Lower leg skin (tissue), 3 donors: ENCODE results near the gene BLOC1S5.

Experiments
- POLR2A ChIP-seq, 2 donors: fragments of 450-650 bp; IDR thresholded peaks; one replicate each; pipeline ENCODE4 v1.6.1; 2016 to 2017; ENCODE audit warnings: antibody characterized with exemption in 2 of 2, mild to moderate bottlenecking in 1 of 2, moderate library complexity in 1 of 2
- TF ChIP-seq, protein P1 (sequence below), 3 donors: fragments of 450-650 bp; IDR thresholded peaks; one replicate each; pipeline ENCODE4 v1.5.1; 2016; ENCODE audit warnings: antibody characterized with exemption in 3 of 3, mild to moderate bottlenecking in 3 of 3, moderate library complexity in 2 of 3

GRCh38 chr6:8086755-8087306 lies 22.6 kb upstream of the BLOC1S5 start:
- TF ChIP-seq, protein P1, sequence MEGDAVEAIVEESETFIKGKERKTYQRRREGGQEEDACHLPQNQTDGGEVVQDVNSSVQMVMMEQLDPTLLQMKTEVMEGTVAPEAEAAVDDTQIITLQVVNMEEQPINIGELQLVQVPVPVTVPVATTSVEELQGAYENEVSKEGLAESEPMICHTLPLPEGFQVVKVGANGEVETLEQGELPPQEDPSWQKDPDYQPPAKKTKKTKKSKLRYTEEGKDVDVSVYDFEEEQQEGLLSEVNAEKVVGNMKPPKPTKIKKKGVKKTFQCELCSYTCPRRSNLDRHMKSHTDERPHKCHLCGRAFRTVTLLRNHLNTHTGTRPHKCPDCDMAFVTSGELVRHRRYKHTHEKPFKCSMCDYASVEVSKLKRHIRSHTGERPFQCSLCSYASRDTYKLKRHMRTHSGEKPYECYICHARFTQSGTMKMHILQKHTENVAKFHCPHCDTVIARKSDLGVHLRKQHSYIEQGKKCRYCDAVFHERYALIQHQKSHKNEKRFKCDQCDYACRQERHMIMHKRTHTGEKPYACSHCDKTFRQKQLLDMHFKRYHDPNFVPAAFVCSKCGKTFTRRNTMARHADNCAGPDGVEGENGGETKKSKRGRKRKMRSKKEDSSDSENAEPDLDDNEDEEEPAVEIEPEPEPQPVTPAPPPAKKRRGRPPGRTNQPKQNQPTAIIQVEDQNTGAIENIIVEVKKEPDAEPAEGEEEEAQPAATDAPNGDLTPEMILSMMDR (IDR thresholded peaks at IDR 0.05): no peak
- no peak for TF ChIP-seq POLR2A (IDR thresholded peaks at IDR 0.05)
